HL-60/S4 treated with retinoic acid at 250 ng/mL for 4 days and 3 days (cell line): ENCODE measurements around the gene NBPF3.
"Not testable (repeated sequence)": the region's sequence is repeated elsewhere in the genome, so short reads cannot be mapped to it uniquely, and the experiment has no call there.

Source experiments
- in situ Hi-C: fragments of 300-500 bp; cut with MboI; formaldehyde crosslinking; loops from 2 replicates; pipeline ENCODE4 v1.7.0; 2022; ENCODE audit warnings: low sequenced_read_pairs

Gene NBPF3

GRCh38 chr1:21439721-21440629, at the start of gene NBPF3:
TSS of gene NBPF3 (plus strand) at chr1:21440137. CDS start at chr1:21445087, 4,950 bp downstream.
- in situ Hi-C loops = no loop called here

GRCh38 chr1:21391497-21391896, 48.4 kb upstream of the NBPF3 start:
- in situ Hi-C loops = no loop called here

GRCh38 chr1:21392587-21393263, 47.2 kb upstream of the NBPF3 start:
- in situ Hi-C loops = no loop called here

- in situ Hi-C loops = no loop called here
Measured at GRCh38 chr1:21396516-21396915, 43.4 kb upstream of the NBPF3 start.

- in situ Hi-C loops = no loop called here
Measured at GRCh38 chr1:21397813-21398188, 42.1 kb upstream of the NBPF3 start.

GRCh38 chr1:21401726-21402346, 38.1 kb upstream of the NBPF3 start:
- in situ Hi-C loops = not testable (repeated sequence)

GRCh38 chr1:21406659-21407058, 33.3 kb upstream of the NBPF3 start:
- in situ Hi-C loops = no loop called here

GRCh38 chr1:21409897-21410296, 30.0 kb upstream of the NBPF3 start:
- in situ Hi-C loops = not testable (repeated sequence)

- in situ Hi-C loops = no loop called here
Measured at GRCh38 chr1:21414015-21414414, 25.9 kb upstream of the NBPF3 start.

GRCh38 chr1:21420378-21420777, 19.6 kb upstream of the NBPF3 start:
- in situ Hi-C loops = not testable (repeated sequence)

GRCh38 chr1:21421307-21421706, 18.6 kb upstream of the NBPF3 start:
- in situ Hi-C loops = not testable (repeated sequence)

GRCh38 chr1:21427798-21428480, 12.0 kb upstream of the NBPF3 start:
- in situ Hi-C loops = not testable (repeated sequence)

GRCh38 chr1:21428481-21429073, 11.4 kb upstream of the NBPF3 start:
- in situ Hi-C loops = not testable (repeated sequence)

- in situ Hi-C loops = not testable (repeated sequence)
Measured at GRCh38 chr1:21429210-21429609, 10.7 kb upstream of the NBPF3 start.

GRCh38 chr1:21430875-21431274, 9.1 kb upstream of the NBPF3 start:
- in situ Hi-C loops = not testable (repeated sequence)

- in situ Hi-C loops = no loop called here
Measured at GRCh38 chr1:21434394-21434793, 5.5 kb upstream of the NBPF3 start.

GRCh38 chr1:21435646-21436487, 4.1 kb upstream of the NBPF3 start:
- in situ Hi-C loops = no loop called here

GRCh38 chr1:21436488-21437340, 3.2 kb upstream of the NBPF3 start:
- in situ Hi-C loops = no loop called here

GRCh38 chr1:21437341-21437640, 2.6 kb upstream of the NBPF3 start:
- in situ Hi-C loops = no loop called here
